Uterus (tissue), 2 donors: ENCODE results near the gene MOCOS.

Source experiments
- CTCF ChIP-seq, 4 experiments: fragments of 200-600 bp in 2 of 4; fragments of 450-650 bp in 2 of 4; sonication (generic) in 2 of 4; IDR thresholded peaks; one replicate each; pipeline ENCODE4 v1.5.1; 2016 to 2019; ENCODE audit warnings: antibody characterized with exemption in 4 of 4, mild to moderate bottlenecking in 2 of 4, moderate library complexity in 1 of 4
- POLR2A ChIP-seq, 2 donors: fragments of 450-650 bp; IDR thresholded peaks; one replicate each; pipeline ENCODE4 v1.6.1; 2016; ENCODE audit warnings: antibody characterized with exemption in 2 of 2, mild to moderate bottlenecking in 1 of 2, moderate library complexity in 1 of 2

- TF ChIP-seq CTCF (IDR thresholded peaks at IDR 0.05) (no peak), POLR2A (IDR thresholded peaks at IDR 0.05) (no peak)
Observed at GRCh38 chr18:36175481-36175880, 11.8 kb upstream of the MOCOS start.
